G401.6 (cell line): ENCODE results near the gene HAVCR2.

Experiments used
- FAIRE-seq: peaks from 2 replicates; lab custom pipeline; 2012; peaks lifted over from hg19 to GRCh38; lab: Jason Lieb, UNC

Gene HAVCR2

GRCh38 chr5:157108976-157109375, at the start of gene HAVCR2:
Gene HAVCR2, minus strand, starts transcription at chr5:157109044. Its CDS starts 61 bp downstream, at chr5:157108983.
- no peak for FAIRE-seq

GRCh38 chr5:157157293-157157891, 48.5 kb upstream of the HAVCR2 start:
- no peak for FAIRE-seq

- no peak for FAIRE-seq
Measured at GRCh38 chr5:157155297-157155696, 46.5 kb upstream of the HAVCR2 start.

- FAIRE-seq, result no peak
Measured at GRCh38 chr5:157150995-157151394, 42.2 kb upstream of the HAVCR2 start.

- FAIRE-seq, result peak; percentile 77
Measured at GRCh38 chr5:157148734-157149615, 40.1 kb upstream of the HAVCR2 start.

GRCh38 chr5:157143127-157143971, 34.5 kb upstream of the HAVCR2 start:
- FAIRE-seq, result no peak

GRCh38 chr5:157142317-157143126, 33.7 kb upstream of the HAVCR2 start, which contains the start of gene MED7:
Gene MED7, minus strand, starts transcription at chr5:157142865. Its CDS starts 3,434 bp downstream, at chr5:157139431.
- peak; percentile 98 for FAIRE-seq

GRCh38 chr5:157137691-157138090, 28.8 kb upstream of the HAVCR2 start:
- no peak for FAIRE-seq

- FAIRE-seq, result no peak
Measured at GRCh38 chr5:157132281-157132612, 23.4 kb upstream of the HAVCR2 start.

GRCh38 chr5:157130925-157131324, 22.1 kb upstream of the HAVCR2 start:
- no peak for FAIRE-seq

GRCh38 chr5:157121709-157122108, 12.9 kb upstream of the HAVCR2 start:
- FAIRE-seq, result no peak

GRCh38 chr5:157120102-157120501, 11.3 kb upstream of the HAVCR2 start:
- FAIRE-seq, result no peak

- FAIRE-seq, result no peak
Measured at GRCh38 chr5:157116483-157116954, 7.7 kb upstream of the HAVCR2 start.

- FAIRE-seq, result no peak
Measured at GRCh38 chr5:157115502-157115901, 6.7 kb upstream of the HAVCR2 start.

GRCh38 chr5:157115012-157115411, 6.2 kb upstream of the HAVCR2 start:
- no peak for FAIRE-seq

GRCh38 chr5:157113002-157113401, 4.2 kb upstream of the HAVCR2 start:
- no peak for FAIRE-seq

- no peak for FAIRE-seq
Measured at GRCh38 chr5:157109744-157110143, 900 bp upstream of the HAVCR2 start.

- no peak for FAIRE-seq
Measured at GRCh38 chr5:157107508-157107907, 1.3 kb downstream of the HAVCR2 start.

GRCh38 chr5:157106630-157107461, 2.0 kb downstream of the HAVCR2 start:
- no peak for FAIRE-seq

- FAIRE-seq, result no peak
Measured at GRCh38 chr5:157100140-157100679, 8.6 kb downstream of the HAVCR2 start.
